ENCODE results near the gene AHCYL2.

DNA sequence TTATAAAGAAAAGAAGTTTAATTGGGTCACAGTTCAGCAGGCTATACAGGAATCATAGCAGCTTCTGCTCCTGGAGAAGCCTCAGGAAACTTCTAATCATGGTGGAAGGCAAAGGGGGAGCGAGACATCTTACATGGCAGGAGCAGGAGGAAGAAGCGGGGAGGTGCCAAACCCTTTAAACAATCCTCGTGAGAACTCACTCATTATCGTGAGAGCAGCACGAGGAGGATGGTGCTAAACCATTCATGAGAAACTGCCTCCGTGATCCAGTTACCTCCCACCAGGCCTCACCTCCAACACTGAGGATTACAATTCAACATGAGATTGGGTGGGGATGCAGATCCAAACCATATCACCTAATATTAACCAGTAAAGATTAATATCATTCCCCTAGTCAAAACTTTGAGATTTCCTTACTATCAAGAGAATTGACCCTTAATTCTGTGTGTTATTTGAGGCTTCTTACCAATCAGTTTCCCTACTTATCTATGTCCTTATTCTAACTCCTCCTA is 38.0 kb upstream of the AHCYL2 start:
- TF ChIP-seq, protein P1, sequence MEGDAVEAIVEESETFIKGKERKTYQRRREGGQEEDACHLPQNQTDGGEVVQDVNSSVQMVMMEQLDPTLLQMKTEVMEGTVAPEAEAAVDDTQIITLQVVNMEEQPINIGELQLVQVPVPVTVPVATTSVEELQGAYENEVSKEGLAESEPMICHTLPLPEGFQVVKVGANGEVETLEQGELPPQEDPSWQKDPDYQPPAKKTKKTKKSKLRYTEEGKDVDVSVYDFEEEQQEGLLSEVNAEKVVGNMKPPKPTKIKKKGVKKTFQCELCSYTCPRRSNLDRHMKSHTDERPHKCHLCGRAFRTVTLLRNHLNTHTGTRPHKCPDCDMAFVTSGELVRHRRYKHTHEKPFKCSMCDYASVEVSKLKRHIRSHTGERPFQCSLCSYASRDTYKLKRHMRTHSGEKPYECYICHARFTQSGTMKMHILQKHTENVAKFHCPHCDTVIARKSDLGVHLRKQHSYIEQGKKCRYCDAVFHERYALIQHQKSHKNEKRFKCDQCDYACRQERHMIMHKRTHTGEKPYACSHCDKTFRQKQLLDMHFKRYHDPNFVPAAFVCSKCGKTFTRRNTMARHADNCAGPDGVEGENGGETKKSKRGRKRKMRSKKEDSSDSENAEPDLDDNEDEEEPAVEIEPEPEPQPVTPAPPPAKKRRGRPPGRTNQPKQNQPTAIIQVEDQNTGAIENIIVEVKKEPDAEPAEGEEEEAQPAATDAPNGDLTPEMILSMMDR (IDR thresholded peaks at IDR 0.05; ENCODE audit: insufficient read depth, low read length, poor library complexity, severe bottlenecking): no peak
- TF ChIP-seq EZH2phosphoT487 (conservative IDR thresholded peaks at IDR 0.05; ENCODE audit: low read length): no peak

All from SU-DHL-6 (cell line).